Dendritic cell treated with granulocyte-macrophage colony-stimulating factor and Interleukin-4, amounts not matched to agents 40 ng/mL and 50 ng/mL, for 4 days (primary cell): Measurements from ENCODE around the gene IL17REL.
"Not testable (repeated sequence)": the region's sequence is repeated elsewhere in the genome, so short reads cannot be mapped to it uniquely, and the experiment has no call there.

Experiments
- H3K27ac Mint-ChIP-seq: one replicate; pipeline ENCODE4 v1.8.0; 2022; ENCODE audit warnings: mild to moderate bottlenecking, mixed read lengths
- H3K27me3 Mint-ChIP-seq: one replicate; pipeline ENCODE4 v1.8.0; 2022; ENCODE audit warnings: mild to moderate bottlenecking, mixed read lengths
- H3K36me3 Mint-ChIP-seq: one replicate; pipeline ENCODE4 v1.8.0; 2022; ENCODE audit warnings: low read depth, mixed read lengths
- H3K4me1 Mint-ChIP-seq: one replicate; pipeline ENCODE4 v1.8.0; 2022; ENCODE audit warnings: low read depth, mixed read lengths
- H3K4me3 Mint-ChIP-seq: one replicate; pipeline ENCODE4 v1.8.0; 2022; ENCODE audit warnings: mild to moderate bottlenecking, moderate library complexity, mixed read lengths
- H3K9me3 Mint-ChIP-seq: one replicate; pipeline ENCODE4 v1.8.0; 2022; ENCODE audit warnings: mixed read lengths
- intact Hi-C: fragments of 100-400 bp; cut with micrococcal nuclease; formaldehyde crosslinking; loops from one replicate; pipeline ENCODE4 v1.15.0; 2022

Gene IL17REL

DNA sequence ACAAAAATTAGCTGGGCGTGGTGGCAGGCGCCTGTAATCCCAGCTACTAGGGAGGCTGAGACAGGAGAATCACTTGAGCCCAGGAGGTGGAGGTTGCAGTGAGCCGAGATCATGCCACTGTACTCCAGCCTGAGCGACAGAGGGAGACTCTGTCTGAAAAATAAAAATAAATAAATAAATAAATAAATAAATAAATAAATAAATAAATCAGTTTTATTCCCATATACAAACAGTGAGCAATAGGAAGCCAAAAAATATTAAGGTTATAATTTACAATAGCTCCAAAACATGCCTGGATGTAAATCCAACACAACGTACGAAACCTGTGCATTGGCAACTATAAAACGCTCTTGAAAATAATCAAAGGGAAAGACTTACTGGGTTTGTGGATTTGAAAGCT, 30.8 kb downstream of the IL17REL start:
- peaks cover 14% of the 10 kb centered on the region for H3K4me1 Mint-ChIP-seq
- H3K4me3 Mint-ChIP-seq, H3K36me3 Mint-ChIP-seq, H3K27ac Mint-ChIP-seq, intact Hi-C loops: not testable (repeated sequence)
- H3K9me3 Mint-ChIP-seq, result peaks cover 23% of the 10 kb centered on the region
- H3K27me3 Mint-ChIP-seq, result peaks cover 47% of the 10 kb centered on the region

DNA sequence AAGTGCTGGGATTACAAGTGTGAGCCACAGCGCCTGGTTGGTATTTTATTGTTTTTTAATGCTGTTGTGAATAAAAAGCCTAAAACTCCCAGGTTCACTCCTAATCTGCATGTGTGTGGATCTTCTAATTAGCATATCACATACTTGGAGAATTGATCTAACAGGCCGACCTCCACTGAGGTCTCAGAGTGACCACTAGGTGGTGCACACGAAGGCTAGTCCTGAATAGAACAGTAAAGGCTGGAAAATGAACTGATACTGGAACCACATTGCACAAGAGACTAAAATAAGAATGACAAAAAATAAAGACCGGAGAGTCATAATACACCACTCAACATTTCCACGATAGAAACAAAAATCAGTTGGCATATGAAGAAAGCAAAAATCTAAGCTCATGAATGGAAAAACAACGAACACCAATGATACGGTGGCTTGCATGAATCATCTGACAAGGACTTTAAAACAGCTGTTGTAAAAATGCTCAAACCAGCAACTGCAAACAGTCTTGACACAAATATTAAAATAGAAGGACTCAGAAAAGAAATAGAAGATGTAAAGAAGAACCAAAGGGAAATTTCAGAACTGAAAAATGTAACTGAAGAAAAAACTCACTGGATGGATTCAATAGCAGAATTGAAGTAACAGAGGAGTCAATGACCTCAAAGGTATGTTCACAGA, 32.8 kb downstream of the IL17REL start:
- Mint-ChIP-seq H3K36me3 (peaks cover 8% of the 10 kb centered on the region), H3K9me3 (peaks cover 11% of the 10 kb centered on the region), H3K27me3 (peaks cover 30% of the 10 kb centered on the region), H3K27ac (no peak overlapping the region), H3K4me3 (no peak overlapping the region), H3K4me1 (peaks cover 28% of the 10 kb centered on the region)
- intact Hi-C loops, result no loop called here

DNA sequence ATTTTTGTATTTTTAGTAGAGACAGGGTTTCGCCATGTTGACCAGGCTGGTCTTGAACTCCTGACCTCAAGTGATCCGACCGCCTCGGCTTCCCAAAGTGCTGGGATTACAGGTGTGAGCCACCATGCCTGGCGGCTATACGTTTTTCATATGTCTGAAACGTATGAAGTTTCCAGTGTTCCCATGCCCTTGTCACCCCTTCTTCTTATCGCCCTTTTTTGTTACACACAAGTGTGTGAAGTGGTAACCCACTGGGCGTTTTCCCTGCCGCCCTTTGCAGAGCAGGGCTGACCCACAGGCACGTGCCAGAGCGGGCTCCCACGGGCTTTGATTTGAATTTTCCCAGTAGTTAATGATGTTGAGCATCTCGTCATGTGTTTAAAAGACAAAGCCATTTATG, 35.0 kb downstream of the IL17REL start:
- Mint-ChIP-seq H3K27ac (no peak overlapping the region), H3K4me1 (peaks cover 22% of the 10 kb centered on the region), H3K9me3 (peaks cover 11% of the 10 kb centered on the region), H3K4me3 (no peak overlapping the region), H3K27me3 (peaks cover 10% of the 10 kb centered on the region), H3K36me3 (peaks cover 8% of the 10 kb centered on the region)
- intact Hi-C loops, result no loop called here

DNA sequence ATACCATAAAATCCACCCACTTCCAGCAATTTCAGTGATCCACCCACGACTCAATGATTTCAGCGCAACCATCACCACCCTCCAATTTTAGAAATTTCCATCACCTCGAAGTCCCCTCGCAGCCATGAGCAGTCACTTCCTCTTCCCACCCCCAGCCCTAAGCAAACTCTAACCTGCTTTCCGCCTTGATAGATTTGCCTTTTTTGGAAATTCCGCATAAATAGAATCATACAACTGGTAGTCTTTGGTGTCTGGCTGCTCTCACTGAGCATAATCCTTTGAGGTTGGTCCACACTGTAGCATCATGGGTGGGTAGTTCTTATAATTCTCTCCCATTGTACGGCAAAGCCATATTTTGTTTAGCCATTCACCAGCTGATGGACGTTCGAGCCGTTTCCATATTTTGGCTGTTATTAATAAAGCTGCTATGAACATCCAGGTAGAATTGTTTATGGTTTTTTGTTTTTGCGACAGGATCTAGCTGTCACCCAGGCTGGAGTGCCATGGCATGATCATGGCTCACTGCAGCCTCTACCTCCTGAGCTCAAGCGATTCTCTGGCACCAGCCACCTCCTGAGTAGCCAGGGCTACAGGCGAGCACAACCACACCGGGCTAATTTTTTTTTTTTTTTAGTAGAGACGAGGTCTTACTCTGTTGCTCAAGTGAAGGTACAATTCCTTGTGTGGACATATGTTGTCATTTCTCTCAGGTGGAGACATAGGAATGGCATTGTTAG, 36.0 kb downstream of the IL17REL start:
- Mint-ChIP-seq H3K4me3 (no peak overlapping the region), H3K9me3 (peaks cover 11% of the 10 kb centered on the region), H3K4me1 (peaks cover 22% of the 10 kb centered on the region), H3K27ac (no peak overlapping the region), H3K36me3 (peaks cover 8% of the 10 kb centered on the region), H3K27me3 (peaks cover 6% of the 10 kb centered on the region)
- intact Hi-C loops, result no loop called here

DNA sequence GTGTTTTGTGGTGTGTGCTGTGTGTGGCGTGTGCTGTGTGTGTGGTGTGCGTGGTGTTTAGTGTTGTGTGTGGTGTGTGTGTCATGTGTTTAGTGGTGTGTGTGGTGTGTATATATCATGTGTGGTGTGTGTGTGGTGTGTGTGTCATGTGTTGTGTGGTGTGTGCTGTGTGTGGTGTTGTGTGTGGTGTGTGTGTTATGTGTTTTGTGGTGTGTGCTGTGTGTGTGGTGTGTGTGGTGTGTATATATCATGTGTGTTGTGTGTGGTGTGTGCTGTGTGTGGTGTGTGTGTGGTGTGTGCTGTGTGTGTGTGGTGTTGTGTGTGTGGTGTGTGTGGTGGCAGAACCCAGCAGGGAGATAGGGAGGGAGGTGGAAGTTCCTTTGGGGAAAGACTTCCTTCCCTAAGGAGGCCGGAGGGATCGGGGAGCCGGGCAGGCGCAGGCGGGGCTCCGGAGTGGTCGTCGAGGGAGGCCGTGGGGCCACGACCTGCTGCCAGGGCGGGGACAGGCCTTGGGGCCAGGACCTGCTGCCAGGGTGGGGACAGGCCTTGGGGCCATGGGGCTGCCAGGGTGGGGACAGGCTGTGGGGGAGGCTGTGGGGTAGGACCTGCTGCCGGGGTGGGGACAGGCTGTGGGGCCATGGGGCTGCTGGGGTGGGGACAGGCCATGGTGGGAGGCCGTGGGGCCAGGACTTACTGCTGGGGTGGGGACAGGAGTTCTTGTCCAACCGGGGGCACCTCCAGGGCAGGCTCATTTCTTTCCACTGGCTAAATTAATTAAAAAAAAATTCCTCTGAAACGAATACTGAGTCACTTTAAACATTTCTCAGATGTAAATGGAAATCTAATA, 36.8 kb downstream of the IL17REL start:
- intact Hi-C loops, result no loop called here

DNA sequence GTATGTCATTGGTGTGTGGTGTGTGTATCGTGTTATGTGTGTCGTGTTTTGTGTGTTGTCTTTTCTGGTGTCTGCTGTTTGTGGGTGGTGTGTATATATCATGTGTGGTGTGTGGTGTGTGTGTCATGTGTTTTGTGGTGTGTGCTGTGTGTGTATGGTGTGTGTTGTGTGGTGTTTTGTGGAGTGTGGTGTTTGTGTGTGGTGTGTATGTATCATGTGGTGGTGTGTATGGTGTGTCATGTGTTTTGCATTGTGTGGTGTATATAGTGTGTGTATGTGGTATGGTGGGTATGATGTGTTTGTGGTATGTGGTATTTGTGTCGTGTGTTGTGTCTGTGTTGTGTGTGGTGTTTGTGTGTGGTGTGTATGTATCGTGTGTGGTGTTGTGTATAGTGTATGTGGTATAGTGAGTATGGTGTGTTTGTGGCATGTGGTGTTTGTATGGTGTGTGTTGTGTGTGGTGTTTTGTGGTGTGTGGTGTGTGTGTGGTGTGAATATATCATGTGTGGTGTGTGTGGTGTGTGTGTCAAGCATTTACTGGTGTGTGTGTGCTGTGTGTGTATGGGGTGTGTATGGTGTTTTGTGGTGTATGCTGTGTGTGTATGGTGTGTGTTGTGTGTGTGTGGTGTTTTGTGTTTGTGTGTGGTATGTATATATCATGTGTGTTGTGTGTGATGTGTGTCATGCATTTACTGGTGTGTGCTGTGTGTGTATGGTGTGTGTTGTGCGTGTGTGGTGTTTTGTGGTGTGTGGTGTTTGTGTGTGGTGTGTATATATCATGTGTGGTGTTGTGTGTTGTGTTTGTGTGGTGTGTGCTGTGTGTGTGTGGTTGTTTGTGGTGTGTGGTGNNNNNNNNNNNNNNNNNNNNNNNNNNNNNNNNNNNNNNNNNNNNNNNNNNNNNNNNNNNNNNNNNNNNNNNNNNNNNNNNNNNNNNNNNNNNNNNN, 39.3 kb downstream of the IL17REL start:
- Mint-ChIP-seq H3K9me3 (no peaks in the 10 kb centered on the region), H3K36me3 (no peaks in the 10 kb centered on the region), H3K27me3 (peaks cover 4% of the 10 kb centered on the region), H3K27ac (no peak overlapping the region), H3K4me1 (peaks cover 40% of the 10 kb centered on the region), H3K4me3 (no peak overlapping the region)
- intact Hi-C loops, result loop anchor here (5.0 kb wide), 1 partner anchor 41 kb away; no protein-coding TSS in a partner anchor

More for the DNA sequence above, 36.8 kb downstream of the IL17REL start:
- Mint-ChIP-seq H3K27ac (peak overlapping the region; percentile 65), H3K27me3 (peaks cover 4% of the 10 kb centered on the region), H3K36me3 (peaks cover 8% of the 10 kb centered on the region), H3K4me1 (peaks cover 26% of the 10 kb centered on the region), H3K9me3 (peaks cover 11% of the 10 kb centered on the region), H3K4me3 (no peak overlapping the region)

DNA sequence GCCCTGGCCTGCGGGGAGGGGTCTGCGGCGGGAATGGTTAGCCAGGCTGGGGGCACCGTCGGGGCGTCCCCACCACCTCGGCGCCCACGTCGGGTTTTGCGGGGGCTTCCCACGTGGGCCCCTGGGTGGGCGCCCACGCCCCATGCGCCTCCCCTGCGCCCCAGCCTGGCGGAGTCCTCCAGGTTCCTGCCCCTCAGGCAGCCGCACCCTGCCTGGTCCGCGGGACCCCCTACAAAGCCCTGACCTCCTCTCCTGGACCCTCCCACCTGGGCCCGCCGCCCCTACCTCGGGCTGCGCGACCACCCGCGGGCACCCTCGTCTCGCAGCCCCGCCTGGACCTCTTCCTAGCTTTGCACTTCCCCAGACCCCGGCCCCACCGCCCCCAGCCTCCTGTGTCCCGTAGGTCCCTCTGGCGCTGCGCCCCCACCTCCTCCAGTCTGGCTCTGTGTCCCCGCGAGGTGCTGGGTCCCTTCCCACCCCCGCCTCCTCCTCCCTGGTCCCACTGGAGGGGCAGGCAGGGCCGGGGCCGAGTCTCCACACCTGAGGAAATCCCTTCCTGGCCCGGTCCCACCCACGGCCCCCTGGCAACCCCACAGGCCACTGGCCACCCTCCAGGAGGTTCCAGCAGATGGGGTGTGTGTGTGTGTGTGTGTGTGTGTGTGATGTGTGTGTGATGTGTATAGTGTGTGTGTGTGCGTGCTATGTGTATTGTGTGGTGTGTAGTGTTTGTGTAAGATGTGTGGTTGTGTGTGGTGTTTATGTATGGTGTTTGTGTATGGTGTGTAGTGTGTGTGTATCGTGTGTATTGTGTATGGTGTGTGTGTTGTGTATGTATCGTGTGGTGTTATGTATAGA, 40.2 kb downstream of the IL17REL start:
- peaks cover 4% of the 10 kb centered on the region for H3K27me3 Mint-ChIP-seq
- no peaks in the 10 kb centered on the region for H3K9me3 Mint-ChIP-seq
- peaks cover 5% of the 10 kb centered on the region for H3K36me3 Mint-ChIP-seq
- H3K4me3 Mint-ChIP-seq, result no peak overlapping the region
- H3K27ac Mint-ChIP-seq, result no peak overlapping the region
- H3K4me1 Mint-ChIP-seq, result peaks cover 49% of the 10 kb centered on the region
- intact Hi-C loops, result loop anchor here (5.0 kb wide), 1 partner anchor 40 kb away; no protein-coding TSS in a partner anchor

DNA sequence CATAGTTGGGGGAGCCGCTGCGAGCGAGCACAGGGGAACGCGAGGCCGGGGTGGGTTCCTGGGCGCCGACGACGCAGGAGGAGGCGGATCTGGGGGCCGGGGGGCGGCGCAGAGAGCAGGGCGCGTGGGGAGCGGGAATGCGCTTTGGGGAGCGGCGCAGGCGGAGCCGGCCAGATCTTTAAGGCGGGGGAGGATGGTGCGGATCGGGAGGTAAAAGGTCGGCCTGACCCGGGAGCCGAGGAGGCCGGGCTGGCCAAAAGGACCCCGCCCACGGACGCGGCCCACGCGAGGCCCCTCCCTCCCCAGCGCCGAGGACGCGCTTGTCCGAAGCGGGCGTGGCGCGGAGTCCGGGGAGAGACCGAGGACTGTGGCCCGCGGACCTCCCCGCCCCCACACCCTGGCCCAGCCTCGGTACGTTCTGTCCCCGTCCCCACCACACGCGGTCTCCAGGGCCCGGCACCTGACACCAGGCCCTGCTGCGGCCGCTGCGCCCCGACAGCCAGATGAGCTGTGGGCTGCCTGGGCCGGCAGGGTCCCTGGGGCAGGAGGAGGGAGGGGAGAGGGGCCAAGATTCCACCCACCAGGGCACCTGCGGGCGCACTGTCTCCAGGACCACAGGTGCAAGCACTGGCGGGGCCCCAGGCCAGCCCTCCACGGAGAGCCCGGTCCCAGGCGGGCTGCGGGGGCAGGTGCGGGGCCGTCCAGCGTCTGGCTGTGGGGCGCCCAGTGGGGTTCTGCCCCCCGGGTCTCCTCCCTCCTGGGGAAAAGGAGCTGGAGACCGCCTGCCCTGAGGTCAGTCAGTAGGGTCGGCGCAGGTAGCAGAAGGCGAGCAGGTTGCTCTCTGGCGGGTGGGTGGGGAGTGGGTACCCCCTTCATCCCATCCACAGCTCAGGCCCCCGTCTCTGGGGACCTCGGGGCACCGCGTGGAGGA, 41.1 kb downstream of the IL17REL start:
- Mint-ChIP-seq H3K4me1 (peaks cover 57% of the 10 kb centered on the region), H3K27me3 (peaks cover 4% of the 10 kb centered on the region), H3K36me3 (peaks cover 5% of the 10 kb centered on the region), H3K4me3 (peak overlapping the region; percentile 73), H3K9me3 (no peaks in the 10 kb centered on the region), H3K27ac (peak overlapping the region; percentile 91)
- intact Hi-C loops, result loop anchor here (5.0 kb wide), 1 partner anchor 39 kb away; no protein-coding TSS in a partner anchor

DNA sequence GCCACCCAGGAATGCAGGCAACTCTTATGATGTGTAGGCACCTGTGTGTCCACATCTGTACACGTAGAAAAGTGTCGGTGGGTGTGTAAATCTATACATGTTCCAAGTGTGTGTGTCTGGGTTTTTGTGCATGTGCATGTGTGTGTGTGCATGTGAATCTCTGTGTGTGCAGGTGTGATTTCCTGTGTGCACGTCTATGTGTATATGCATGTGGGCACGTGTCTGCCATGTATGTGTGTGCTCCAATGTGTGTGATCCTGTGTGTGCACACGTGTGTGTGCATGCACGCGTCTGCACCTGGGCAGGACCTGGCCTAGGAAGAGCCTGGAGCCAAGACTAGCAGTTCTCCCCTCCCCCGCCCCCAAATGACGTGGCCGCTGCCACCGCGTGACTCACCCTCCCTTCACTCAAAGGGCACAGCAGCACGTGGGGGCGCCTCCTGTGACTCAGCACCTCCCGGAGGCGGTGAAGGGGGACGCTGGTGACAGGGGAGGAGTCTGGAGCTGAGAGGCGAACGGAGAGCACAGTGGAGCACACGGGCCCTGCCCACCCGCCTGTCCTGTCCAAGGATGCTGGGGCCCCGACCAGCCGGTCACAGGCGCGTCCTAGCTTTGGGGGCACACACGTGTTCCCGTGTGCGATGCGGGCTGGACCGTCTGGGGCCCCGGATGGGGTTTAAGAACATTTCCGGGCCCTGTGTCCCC, 41.9 kb downstream of the IL17REL start:
- Mint-ChIP-seq H3K9me3 (no peaks in the 10 kb centered on the region), H3K27me3 (peaks cover 4% of the 10 kb centered on the region), H3K4me1 (peaks cover 59% of the 10 kb centered on the region), H3K4me3 (peak overlapping the region; percentile 73), H3K36me3 (peaks cover 12% of the 10 kb centered on the region), H3K27ac (peak overlapping the region; percentile 91)
- intact Hi-C loops, result loop anchor here (5.0 kb wide), 1 partner anchor 38 kb away; no protein-coding TSS in a partner anchor

DNA sequence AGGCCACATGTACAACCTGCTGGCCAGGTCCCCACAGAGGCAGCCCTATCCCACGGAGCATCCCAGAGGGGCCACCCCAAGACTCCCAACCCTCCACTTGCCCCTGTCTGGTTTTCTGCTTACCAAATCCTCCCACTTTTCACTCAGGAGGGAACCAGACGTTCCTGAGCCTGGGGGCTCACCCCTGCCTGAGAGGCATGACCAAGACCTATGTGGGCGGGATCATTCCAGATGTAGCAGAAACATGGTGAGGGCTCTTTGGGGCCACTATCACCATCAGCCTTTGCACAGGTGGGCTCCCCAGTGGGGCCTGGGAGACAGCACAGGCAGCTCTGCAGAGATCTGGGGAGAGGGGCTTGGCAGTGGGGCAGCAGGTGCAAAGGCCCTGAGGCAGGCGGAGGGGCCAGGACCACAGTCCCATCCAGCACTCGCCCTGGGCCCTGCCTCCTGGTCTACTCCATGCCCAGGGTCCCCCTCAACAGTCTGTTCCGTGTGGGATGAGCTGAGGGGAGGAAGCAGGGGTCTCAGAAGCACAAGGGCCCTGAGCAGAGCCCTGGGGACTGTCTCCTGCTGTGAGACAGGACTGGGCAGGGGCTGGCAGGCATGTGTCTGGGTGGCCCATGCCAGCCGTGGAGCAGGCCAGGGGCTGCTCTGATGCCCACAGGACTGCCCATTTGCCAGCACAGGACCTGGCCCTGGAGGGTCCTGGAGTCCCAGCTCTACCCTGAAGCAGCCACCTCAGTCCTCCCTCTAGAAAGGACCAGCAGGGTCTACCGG, 42.6 kb downstream of the IL17REL start:
- Mint-ChIP-seq H3K36me3 (peaks cover 19% of the 10 kb centered on the region), H3K4me1 (peaks cover 59% of the 10 kb centered on the region), H3K9me3 (no peaks in the 10 kb centered on the region), H3K27me3 (no peaks in the 10 kb centered on the region), H3K4me3 (no peak overlapping the region), H3K27ac (peak overlapping the region; percentile 91)
- intact Hi-C loops, result loop anchor here (5.0 kb wide), 1 partner anchor 38 kb away; no protein-coding TSS in a partner anchor
